ENCODE data around the gene TNFRSF8.

TNFRSF8 gene

GRCh38 chr1:12071892-12072291 lies 8.8 kb downstream of the TNFRSF8 start:
- H3K9ac ChIP-seq (ENCODE audit: low read length), result no peak overlapping the region
- H4K20me1 ChIP-seq (ENCODE audit: insufficient read depth, low read length), result no peaks in the 10 kb centered on the region
- H3K79me2 ChIP-seq (ENCODE audit: insufficient read depth, low read length), result no peaks in the 10 kb centered on the region
- H3K4me3 ChIP-seq (ENCODE audit: low read depth, low read length, poor library complexity, severe bottlenecking), result no peak overlapping the region
- no peak for TF ChIP-seq CTCF (IDR thresholded peaks at IDR 0.05; ENCODE audit: low read length)
- TF ChIP-seq EZH2 (IDR thresholded peaks at IDR 0.05; ENCODE audit: borderline replicate concordance, low read length), result no peak
- H3F3A ChIP-seq (ENCODE audit: insufficient read depth, low read length), result no peaks in the 10 kb centered on the region
- no peaks in the 10 kb centered on the region for H3K9me2 ChIP-seq (ENCODE audit: low read depth, low read length)
- no peaks in the 10 kb centered on the region for H3K4me1 ChIP-seq (ENCODE audit: insufficient read depth, low read length, severe bottlenecking)
- H3K27ac ChIP-seq (ENCODE audit: low read depth, low read length, poor library complexity, severe bottlenecking), result no peak overlapping the region
- H3K36me3 ChIP-seq (ENCODE audit: insufficient read depth, low read length), result no peaks in the 10 kb centered on the region
- no peaks in the 10 kb centered on the region for H3K9me3 ChIP-seq (ENCODE audit: low read length)
- no peak overlapping the region for H2AFZ ChIP-seq (ENCODE audit: low read length)
- H3K27me3 ChIP-seq (ENCODE audit: insufficient read depth, low read length), result peaks cover 5% of the 10 kb centered on the region; the same call in 1 of the 2 replicates
- no peak overlapping the region for H3K4me2 ChIP-seq (ENCODE audit: low read length)

GRCh38 chr1:12072741-12073140 lies 9.6 kb downstream of the TNFRSF8 start:
- Histone ChIP-seq H3K27me3 (ENCODE audit: insufficient read depth, low read length) (peaks cover 12% of the 10 kb centered on the region; the same call in 1 of the 2 replicates), H3K9ac (ENCODE audit: low read length) (no peak overlapping the region), H3K36me3 (ENCODE audit: insufficient read depth, low read length) (no peaks in the 10 kb centered on the region), H3K9me3 (ENCODE audit: low read length) (no peaks in the 10 kb centered on the region), H3K4me3 (ENCODE audit: low read depth, low read length, poor library complexity, severe bottlenecking) (no peak overlapping the region), H4K20me1 (ENCODE audit: insufficient read depth, low read length) (no peaks in the 10 kb centered on the region), H2AFZ (ENCODE audit: low read length) (no peak overlapping the region), H3K4me1 (ENCODE audit: insufficient read depth, low read length, severe bottlenecking) (no peaks in the 10 kb centered on the region), H3K4me2 (ENCODE audit: low read length) (no peak overlapping the region), H3K27ac (ENCODE audit: low read depth, low read length, poor library complexity, severe bottlenecking) (no peak overlapping the region), H3K9me2 (ENCODE audit: low read depth, low read length) (no peaks in the 10 kb centered on the region), H3F3A (ENCODE audit: insufficient read depth, low read length) (no peaks in the 10 kb centered on the region), H3K79me2 (ENCODE audit: insufficient read depth, low read length) (no peaks in the 10 kb centered on the region)
- TF ChIP-seq CTCF (IDR thresholded peaks at IDR 0.05; ENCODE audit: low read length), result no peak
- TF ChIP-seq EZH2 (IDR thresholded peaks at IDR 0.05; ENCODE audit: borderline replicate concordance, low read length), result no peak

- TF ChIP-seq CTCF (IDR thresholded peaks at IDR 0.05; ENCODE audit: low read length), result no peak
- H3K27me3 ChIP-seq (ENCODE audit: insufficient read depth, low read length), result peaks cover 7% of the 10 kb centered on the region; the same call in 1 of the 2 replicates
- H3K36me3 ChIP-seq (ENCODE audit: insufficient read depth, low read length), result no peaks in the 10 kb centered on the region
- H2AFZ ChIP-seq (ENCODE audit: low read length), result no peak overlapping the region
- H4K20me1 ChIP-seq (ENCODE audit: insufficient read depth, low read length), result no peaks in the 10 kb centered on the region
- no peak overlapping the region for H3K27ac ChIP-seq (ENCODE audit: low read depth, low read length, poor library complexity, severe bottlenecking)
- H3K9ac ChIP-seq (ENCODE audit: low read length), result no peak overlapping the region
- H3K4me1 ChIP-seq (ENCODE audit: insufficient read depth, low read length, severe bottlenecking), result no peaks in the 10 kb centered on the region
- no peaks in the 10 kb centered on the region for H3F3A ChIP-seq (ENCODE audit: insufficient read depth, low read length)
- H3K79me2 ChIP-seq (ENCODE audit: insufficient read depth, low read length), result no peaks in the 10 kb centered on the region
- no peak overlapping the region for H3K4me2 ChIP-seq (ENCODE audit: low read length)
- no peaks in the 10 kb centered on the region for H3K9me2 ChIP-seq (ENCODE audit: low read depth, low read length)
- no peak overlapping the region for H3K4me3 ChIP-seq (ENCODE audit: low read depth, low read length, poor library complexity, severe bottlenecking)
- no peaks in the 10 kb centered on the region for H3K9me3 ChIP-seq (ENCODE audit: low read length)
Measured at GRCh38 chr1:12073796-12074195, 10.7 kb downstream of the TNFRSF8 start.
